HuH-7.5 (cell line): ENCODE measurements around the gene RTKN.

ENCODE experiments used
- DNase-seq: peaks from one replicate; pipeline ENCODE4 v3.0.0; 2011; ENCODE audit warnings: low spot score

Gene RTKN

DNA sequence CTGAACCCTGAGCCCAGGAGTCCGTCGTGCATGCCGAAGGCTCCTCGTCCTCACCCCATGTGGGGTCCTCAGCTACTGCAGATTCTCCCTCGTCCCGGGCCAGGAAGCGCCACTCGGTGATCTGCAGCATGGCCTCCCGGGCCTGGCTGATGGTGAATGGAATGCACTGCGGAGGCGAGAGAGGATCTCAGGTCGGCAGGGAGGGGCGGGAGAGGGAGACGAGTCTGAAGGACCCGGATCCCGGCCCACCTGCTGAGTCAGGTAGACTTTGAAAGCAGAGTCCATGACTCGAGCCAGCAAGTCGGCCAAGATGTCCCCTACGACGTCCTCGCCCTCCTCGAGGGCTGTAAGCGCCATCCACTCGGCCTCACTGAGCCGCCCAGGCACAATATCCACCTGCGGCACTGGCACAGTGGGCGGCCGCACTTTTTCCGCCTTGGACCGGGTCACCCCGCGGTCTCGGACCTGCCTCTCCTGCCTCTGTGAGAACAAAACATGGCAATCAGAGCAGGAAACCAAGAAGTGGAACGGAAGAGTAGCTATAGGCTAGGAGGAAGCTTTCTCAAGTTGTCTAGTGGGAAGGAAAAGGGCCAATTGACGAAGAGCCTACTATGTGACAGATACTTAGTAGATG lies 25.9 kb downstream of the RTKN start:
- no peak for DNase-seq

DNA sequence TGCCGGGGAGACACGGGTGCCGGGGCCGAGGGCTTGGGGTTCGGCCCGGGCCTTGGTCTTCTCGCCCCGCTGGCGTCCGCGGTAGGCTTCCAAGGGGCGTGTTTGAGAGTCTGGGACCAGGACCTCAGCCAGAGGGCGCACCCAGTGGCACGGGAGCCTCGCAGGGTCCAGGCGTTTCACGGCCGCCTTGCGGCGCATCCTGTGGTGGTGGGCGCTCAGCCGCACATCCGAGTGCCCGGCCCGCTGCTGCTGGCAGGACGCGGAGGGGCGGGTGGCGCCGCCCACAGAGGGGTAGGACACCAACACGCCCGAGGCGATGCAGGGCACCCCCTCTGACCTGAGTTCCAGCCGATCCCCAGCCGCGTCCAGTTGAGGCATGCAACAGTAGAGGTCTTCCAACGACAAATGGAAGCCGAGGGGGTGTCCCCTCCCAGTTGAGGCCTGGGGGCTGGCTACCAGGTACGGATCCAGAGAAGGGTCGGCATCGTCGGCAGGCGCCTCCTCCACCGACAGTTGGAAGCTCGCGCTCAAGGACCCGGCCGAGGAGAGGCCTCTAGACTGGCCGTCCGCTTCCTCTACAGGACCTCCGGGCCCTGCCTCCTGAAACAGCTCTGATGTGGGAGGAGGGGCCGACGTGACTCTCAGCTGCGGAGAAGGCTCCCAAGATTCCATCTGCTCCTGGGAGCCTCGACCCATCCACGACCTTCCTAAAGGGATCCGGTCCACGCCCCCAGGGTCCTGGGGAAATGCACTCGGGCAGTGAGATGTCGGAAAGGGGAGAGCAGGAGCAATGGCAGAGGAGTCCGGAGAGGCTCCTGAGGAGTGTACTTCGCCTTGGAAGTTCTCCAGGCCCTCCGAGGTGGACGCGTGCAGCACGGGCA lies 26.6 kb downstream of the RTKN start:
- no peak for DNase-seq

DNA sequence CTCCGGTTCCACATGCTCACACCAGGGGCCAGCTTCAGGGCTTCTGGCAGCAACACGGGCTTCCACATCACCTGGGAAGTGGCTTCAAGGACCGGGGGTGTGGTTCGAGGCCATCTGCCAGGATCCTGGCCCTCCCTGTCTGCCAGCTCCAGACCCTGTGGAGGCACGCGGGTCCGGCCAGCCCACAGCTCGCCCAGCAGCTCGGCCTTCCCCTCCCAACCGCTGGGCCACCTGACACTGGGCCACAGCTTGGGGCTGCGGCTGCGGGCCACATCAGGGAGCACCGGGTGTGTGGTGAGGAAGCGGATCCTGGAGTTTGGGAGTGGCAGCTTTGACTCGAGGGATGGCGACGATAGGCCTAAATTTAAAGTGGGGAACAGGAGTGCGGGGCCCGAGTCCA lies 27.3 kb downstream of the RTKN start:
- DNase-seq = no peak

GRCh38 chr2:74413001-74413698 lies 28.6 kb downstream of the RTKN start:
- no peak for DNase-seq

- no peak for DNase-seq
These were observed 34.1 kb downstream of the RTKN start for GRCh38 chr2:74407682-74408081.

- no peak for DNase-seq
These were observed 35.7 kb downstream of the RTKN start for GRCh38 chr2:74406035-74406434.

DNA sequence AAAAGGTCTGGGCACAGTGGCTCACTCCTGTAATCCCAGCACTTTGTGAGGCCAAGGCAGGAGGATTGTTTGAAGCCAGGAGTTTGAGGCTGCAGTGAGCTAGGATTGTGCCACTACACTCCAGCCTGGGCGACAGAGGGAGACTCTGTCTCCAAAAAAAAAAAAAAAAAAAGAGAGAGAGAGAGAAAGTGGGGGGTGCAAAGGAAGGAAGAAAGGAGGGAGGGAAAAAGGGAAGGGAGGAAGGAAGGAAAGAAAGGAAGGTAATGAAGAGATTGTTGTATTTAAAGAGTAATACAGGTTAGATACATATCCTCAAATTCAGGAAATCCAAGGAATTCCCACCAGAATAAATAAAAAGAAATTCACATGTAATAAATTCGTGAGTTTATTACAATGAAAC lies 39.8 kb downstream of the RTKN start:
- DNase-seq = no peak

GRCh38 chr2:74399785-74400184 lies 42.0 kb downstream of the RTKN start:
- no peak for DNase-seq

- no peak for DNase-seq
These were observed 45.6 kb downstream of the RTKN start for GRCh38 chr2:74396149-74396548.

- DNase-seq = no peak
These were observed 48.2 kb downstream of the RTKN start for GRCh38 chr2:74393525-74393924.

DNA sequence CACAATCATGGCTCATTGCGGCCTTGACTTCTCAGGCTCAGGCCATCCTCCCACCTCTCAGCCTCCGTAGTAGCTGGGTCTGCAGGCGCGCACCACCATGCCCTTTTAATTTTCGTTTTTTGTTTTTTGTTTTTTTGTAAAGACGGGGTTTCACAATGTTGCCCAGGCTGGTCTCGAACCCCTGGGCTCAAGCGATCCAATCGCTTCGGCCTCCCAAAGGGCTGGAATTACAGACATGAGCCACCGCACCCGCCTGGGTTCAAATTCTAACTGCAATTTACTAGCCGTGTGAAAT lies 49.3 kb downstream of the RTKN start:
- DNase-seq = no peak

- DNase-seq = peak; percentile 55
These were observed 49.9 kb downstream of the RTKN start for GRCh38 chr2:74391580-74392448.

DNA sequence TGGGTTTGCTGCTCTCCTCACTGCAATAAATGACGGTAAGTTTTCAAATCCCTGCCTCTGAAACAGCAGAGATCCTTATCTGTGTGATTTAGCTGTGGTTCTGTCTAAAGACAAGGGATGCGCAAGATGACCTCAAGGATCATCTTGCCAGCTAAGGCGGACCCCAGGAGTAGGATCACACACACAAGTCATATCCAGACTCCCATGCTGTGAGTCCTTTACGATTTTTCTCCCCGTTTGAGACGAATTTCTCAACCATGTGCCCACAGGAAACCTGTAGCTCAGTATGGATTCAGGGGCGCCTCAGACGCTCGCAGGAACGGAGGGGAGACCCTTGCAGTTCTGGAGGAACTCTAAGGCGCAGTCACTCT lies 50.5 kb downstream of the RTKN start:
- no peak for DNase-seq

DNA sequence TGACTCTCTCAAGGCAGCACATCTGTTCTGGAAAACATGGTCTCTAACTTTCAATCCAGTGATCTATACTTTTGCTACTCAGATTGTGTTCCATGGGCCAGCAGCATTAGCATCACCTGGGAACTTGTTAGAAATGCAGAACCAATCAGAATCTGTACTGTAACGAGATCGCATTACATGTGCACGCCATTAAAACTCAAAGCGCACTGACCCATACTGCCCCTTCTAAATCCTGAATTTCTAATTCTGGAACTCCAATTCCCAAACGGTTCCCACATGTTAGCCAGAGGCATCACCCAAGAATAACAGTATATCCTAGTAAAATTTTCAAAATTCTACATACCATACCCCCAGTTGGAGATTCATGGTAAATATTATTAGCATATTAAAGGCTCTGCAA lies 51.1 kb downstream of the RTKN start:
- no peak for DNase-seq

DNA sequence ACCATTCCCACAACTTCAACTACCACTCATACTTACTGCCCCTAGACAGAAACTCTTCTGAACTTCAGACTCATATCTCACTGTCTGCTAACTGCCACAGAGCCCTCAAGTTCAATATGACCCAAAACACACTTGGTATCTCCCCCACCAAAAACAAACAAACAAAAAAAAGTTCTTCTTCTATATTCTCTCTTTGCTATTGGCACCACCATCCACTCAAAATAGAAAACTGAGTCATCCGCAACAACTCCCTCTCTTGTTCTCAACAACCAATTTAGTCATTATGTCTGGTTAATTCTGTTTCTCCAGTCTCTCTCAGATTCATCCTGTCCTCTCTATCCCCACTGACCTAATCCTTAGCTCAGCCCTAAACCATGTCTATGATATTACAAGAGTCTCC lies 54.4 kb downstream of the RTKN start:
- DNase-seq = no peak

DNA sequence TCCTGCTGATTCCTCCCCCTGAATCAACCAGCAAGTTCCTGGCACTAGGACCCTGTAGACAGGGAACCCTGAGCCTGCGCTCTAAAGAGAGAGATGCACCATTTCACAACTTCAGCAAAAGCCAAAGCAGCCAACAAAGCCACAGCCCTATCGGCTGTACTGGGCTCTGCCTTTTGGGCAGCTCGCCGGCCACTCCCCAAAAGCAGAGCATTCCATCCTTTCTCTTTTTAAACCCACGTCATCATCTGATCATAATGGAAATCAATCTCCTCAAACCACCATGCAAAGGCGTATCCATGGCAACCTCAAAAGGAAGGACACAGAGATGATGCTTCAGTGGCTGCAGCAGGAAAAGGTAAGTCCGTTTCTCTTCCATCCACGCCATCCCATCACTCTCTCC lies 56.3 kb downstream of the RTKN start:
- no peak for DNase-seq

GRCh38 chr2:74384051-74384450 lies 57.7 kb downstream of the RTKN start:
- DNase-seq = no peak

GRCh38 chr2:74383254-74383653 lies 58.5 kb downstream of the RTKN start:
- no peak for DNase-seq

GRCh38 chr2:74381751-74382150 lies 60.0 kb downstream of the RTKN start:
- no peak for DNase-seq

DNA sequence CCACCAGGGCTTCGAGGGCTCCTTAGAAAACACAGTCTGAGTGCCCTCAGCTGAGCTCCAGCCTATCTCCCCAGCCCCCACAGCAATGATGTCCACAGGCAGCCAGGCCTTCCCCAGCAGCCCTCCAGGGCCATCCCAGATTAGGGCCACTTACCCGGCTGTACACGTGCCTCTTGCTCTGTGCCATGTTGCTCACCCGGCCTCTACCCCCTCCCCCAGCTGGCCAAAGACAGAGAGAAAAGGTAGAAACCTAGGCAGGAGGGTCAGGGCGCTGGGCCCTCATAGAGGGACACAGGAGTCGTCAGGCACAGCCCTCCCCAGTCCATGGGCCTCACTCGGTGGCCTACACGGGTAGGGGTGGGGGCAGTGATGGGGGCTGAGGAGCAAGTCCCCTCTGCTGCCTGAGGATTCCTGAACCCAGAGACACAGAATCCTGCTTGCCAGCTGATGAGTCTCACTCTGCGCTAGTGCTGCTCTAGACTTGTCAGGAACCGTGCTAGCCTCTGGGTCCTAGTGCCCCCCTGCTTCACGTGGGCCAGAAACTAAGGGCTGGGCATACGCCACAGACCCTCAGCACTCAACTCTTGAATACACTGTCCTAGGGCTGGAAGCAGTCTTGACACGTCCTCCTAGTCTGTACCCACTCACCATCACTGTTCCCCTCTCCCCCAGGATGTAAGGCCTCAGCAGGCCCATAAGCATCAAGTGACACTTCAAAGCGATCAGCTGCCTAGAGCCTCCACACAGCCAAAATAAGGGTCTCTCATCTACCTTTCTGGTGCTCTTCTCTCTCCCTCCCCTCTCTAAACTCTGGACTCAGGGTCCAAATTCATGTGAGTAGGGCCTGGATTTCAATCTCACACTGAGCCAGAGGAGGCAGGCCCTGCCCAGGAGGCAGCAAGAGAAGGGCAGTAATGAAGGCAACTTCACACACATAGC lies 61.6 kb downstream of the RTKN start, which contains the start of gene DCTN1:
Gene DCTN1, minus strand, starts transcription at position 461 of the 939 bp plus-strand sequence. Its CDS starts 274 bp downstream, at position 187.
- DNase-seq = peak; percentile 38

- DNase-seq = no peak
These were observed 63.7 kb downstream of the RTKN start for GRCh38 chr2:74378007-74378406.
